Naive thymus-derived CD8-positive, alpha-beta T cell (primary cell): ENCODE data around the gene CD72. TPM values are rescaled to one million over a fixed set of nuclear protein-coding genes. Genes with fewer than 3 reads are reported as not detected.
A peak's percentile ranks its signal among the peaks of the same experiment; 100 is the strongest.
"Not testable (repeated sequence)": the region's sequence is repeated elsewhere in the genome, so short reads cannot be mapped to it uniquely, and the experiment has no call there.

Experiments
- ATAC-seq, 2 donors: fragments of 150-1000 bp; cut with Tn5 transposase in 1 of 2; sonication (Bioruptor Pico), chemical (Tn5 transposase) in 1 of 2; 1 replicate in 1 of 2; 2 replicates in 1 of 2; pipeline ENCODE4 v1.10.0; 2021; ENCODE audit warnings: mild to moderate bottlenecking in 2 of 2, moderate library complexity in 2 of 2
- POLR2A ChIA-PET: fragments of 350-600 bp; sonication (Branson Sonifier 250); formaldehyde crosslinking; loops from one replicate; lab custom pipeline; 2021; ENCODE audit warnings: antibody characterized with exemption; lab: Charles Lee
- DNase-seq, 10 donors: peaks; one replicate each; pipeline versions ENCODE4 v3.0.0 to v3.0.0-alpha.2; 2020 to 2022
- H3K27ac Mint-ChIP-seq, 10 donors: one replicate each; pipeline ENCODE4 v1.8.0; 2020 to 2022; ENCODE audit warnings: mild to moderate bottlenecking in 10 of 10, mixed read lengths in 10 of 10, moderate library complexity in 4 of 10, inconsistent platforms in 1 of 10
- H3K27me3 Mint-ChIP-seq, 5 donors: one replicate each; pipeline ENCODE4 v1.8.0; 2021 to 2022; ENCODE audit warnings: mixed read lengths in 5 of 5
- H3K36me3 Mint-ChIP-seq, 3 donors: one replicate each; pipeline ENCODE4 v1.8.0; 2020 to 2022; ENCODE audit warnings: mixed read lengths in 3 of 3, mild to moderate bottlenecking in 2 of 3, inconsistent platforms in 1 of 3
- H3K4me1 Mint-ChIP-seq, 4 donors: one replicate each; pipeline ENCODE4 v1.8.0; 2021 to 2022; ENCODE audit warnings: mixed read lengths in 4 of 4
- H3K4me3 Mint-ChIP-seq, 10 donors: one replicate each; pipeline ENCODE4 v1.8.0; 2020 to 2022; ENCODE audit warnings: mild to moderate bottlenecking in 10 of 10, mixed read lengths in 10 of 10, moderate library complexity in 6 of 10, inconsistent platforms in 1 of 10
- H3K9me3 Mint-ChIP-seq, 9 donors: one replicate each; pipeline ENCODE4 v1.8.0; 2020 to 2022; ENCODE audit warnings: mixed read lengths in 9 of 9, mild to moderate bottlenecking in 3 of 9, inconsistent platforms in 1 of 9, moderate library complexity in 1 of 9
- polyA plus RNA-seq, 3 donors: library from polyadenylated mRNA; unstranded; fragments of 300-500 nt; fragmentation: Illumina TruSeq; gene quantifications; one replicate each; pipeline ENCODE4 v1.2.3, GENCODE V29; 2021
- total RNA-seq, 8 experiments: library from RNA in 2 of 8; stranded (reverse) in 2 of 8; gene quantifications; one replicate each; pipeline ENCODE4 v1.2.3 and lab custom pipeline; 2021 to 2026

The CD72 gene
- total and polyA plus RNA-seq, 5 experiments from 2014 or later = 0.80 to 8.0 (median 1.5) TPM

- peaks cover 37 to 88% (median 51%) of the 10 kb centered on the region in 4 donors for H3K4me1 Mint-ChIP-seq
- H3K27ac Mint-ChIP-seq = peak overlapping the region; percentile 87 to 98 (median 94)
- H3K9me3 Mint-ChIP-seq = no peaks in the 10 kb centered on the region
- ATAC-seq (no peak), DNase-seq (no peak)
- H3K27me3 Mint-ChIP-seq = no peaks in the 10 kb centered on the region
- POLR2A ChIA-PET = interaction anchor here (0.7 to 6.3 kb wide), 17 partner anchors 8 to 198 kb away, joined by 3 to 95 read pairs (median 5); partner anchors contain the start of genes ARHGEF39, CCDC107, CREB3 and RMRP
- peak overlapping the region; percentile 82 to 94 (median 87) for H3K4me3 Mint-ChIP-seq
- H3K36me3 Mint-ChIP-seq = no peaks in the 10 kb centered on the region
These were observed 2.1 kb downstream of the CD72 start for GRCh38 chr9:35615981-35616680.

GRCh38 chr9:35612843-35613242 lies 5.4 kb downstream of the CD72 start:
- Mint-ChIP-seq H3K27me3 (no peaks in the 10 kb centered on the region), H3K4me1 (peaks cover 25 to 62% (median 31%) of the 10 kb centered on the region in 4 donors), H3K9me3 (no peaks in the 10 kb centered on the region), H3K27ac (peak overlapping the region in 2 of 10 donors; percentile 57 to 73), H3K4me3 (no peak overlapping the region), H3K36me3 (peaks cover 0 to 16% (median 0%) of the 10 kb centered on the region in 3 donors)
- DNase-seq (no peak), ATAC-seq (no peak)
- POLR2A ChIA-PET = interaction anchor here (0.7 kb wide), 1 partner anchor 35 kb away, joined by 3 read pairs; no protein-coding TSS in a partner anchor

DNA sequence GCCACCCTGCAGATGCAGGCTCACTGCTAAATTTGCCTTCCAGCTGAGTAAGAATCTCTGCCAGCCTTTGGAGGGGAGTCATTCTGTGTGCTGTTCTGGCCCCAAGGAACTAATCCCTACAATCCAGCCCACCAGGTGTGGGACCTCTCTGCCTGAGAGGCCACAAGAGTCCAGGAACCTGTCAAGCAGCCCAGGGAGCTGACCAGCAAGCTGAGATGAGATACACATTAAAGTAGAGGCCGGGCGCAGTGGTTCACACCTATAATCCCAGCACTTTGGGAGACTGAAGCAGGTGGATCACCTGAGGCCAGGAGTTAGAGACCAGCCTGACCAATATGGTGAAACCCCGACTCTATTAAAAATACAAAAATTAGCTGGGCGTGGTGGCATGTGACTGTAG lies 6.1 kb downstream of the CD72 start:
- H3K4me3 Mint-ChIP-seq, H3K9me3 Mint-ChIP-seq, H3K27me3 Mint-ChIP-seq, H3K27ac Mint-ChIP-seq, ATAC-seq, DNase-seq: not testable (repeated sequence)
- Mint-ChIP-seq H3K36me3 (peaks cover 0 to 22% (median 0%) of the 10 kb centered on the region in 3 donors), H3K4me1 (peaks cover 22 to 61% (median 29%) of the 10 kb centered on the region in 4 donors)
- POLR2A ChIA-PET = interaction anchor here (0.9 to 2.2 kb wide), 3 partner anchors 38 to 120 kb away, joined by 3 to 11 read pairs (median 9); partner anchors contain the start of genes CCDC107, CREB3, RMRP and SIT1

DNA sequence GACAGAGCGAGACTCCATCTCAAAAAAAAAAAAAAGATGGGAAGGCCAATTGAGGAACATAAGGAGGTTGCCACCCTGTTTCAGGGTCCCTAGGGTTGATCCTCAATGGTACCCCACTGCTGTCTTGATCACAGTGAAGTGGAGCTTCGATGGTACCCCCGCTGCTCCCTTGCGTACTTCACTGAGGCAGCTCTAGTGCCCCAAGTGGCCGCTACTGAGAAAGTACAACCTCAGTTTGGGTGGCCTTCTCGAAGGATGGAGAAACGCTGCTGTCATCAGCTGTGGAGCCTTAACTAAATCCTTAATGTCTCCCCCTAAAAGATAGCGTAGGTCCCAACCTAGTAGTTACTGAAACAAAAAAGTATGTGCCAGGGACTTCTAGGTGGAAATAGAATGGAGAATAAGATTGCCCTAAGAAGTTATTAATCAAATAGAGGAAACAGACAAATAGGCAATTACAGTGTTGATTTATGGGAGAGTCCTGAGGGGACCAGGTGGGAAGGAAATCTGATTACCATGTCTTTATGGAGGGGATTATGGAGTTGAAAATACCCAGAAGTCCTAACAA lies 6.9 kb downstream of the CD72 start:
- no peak overlapping the region for H3K4me3 Mint-ChIP-seq
- DNase-seq = peak in 8 of 10 donors; percentile 41 to 74 (median 52)
- peaks cover 21 to 61% (median 30%) of the 10 kb centered on the region in 4 donors for H3K4me1 Mint-ChIP-seq
- H3K27me3 Mint-ChIP-seq = no peaks in the 10 kb centered on the region
- no peaks in the 10 kb centered on the region for H3K9me3 Mint-ChIP-seq
- ATAC-seq = peak; percentile 96 to 98
- POLR2A ChIA-PET = interaction anchor here (0.9 to 2.2 kb wide), 6 partner anchors 9 to 138 kb away, joined by 3 to 11 read pairs (median 6); partner anchors contain the start of genes CCDC107, CREB3, RGP1 and RMRP
- peak overlapping the region in 6 of 10 donors; percentile 26 to 79 (median 60) for H3K27ac Mint-ChIP-seq
- peaks cover 0 to 24% (median 0%) of the 10 kb centered on the region in 3 donors for H3K36me3 Mint-ChIP-seq

- DNase-seq = no peak
- ATAC-seq = no peak
- Mint-ChIP-seq H3K27ac (no peak overlapping the region), H3K27me3 (no peaks in the 10 kb centered on the region), H3K36me3 (peaks cover 0 to 24% (median 0%) of the 10 kb centered on the region in 3 donors), H3K4me3 (no peak overlapping the region), H3K9me3 (no peaks in the 10 kb centered on the region), H3K4me1 (peaks cover 20 to 50% (median 28%) of the 10 kb centered on the region in 4 donors)
- POLR2A ChIA-PET = interaction anchor here (0.5 kb wide), 1 partner anchor 38 kb away, joined by 3 read pairs; no protein-coding TSS in a partner anchor
These were observed 8.4 kb downstream of the CD72 start for GRCh38 chr9:35609820-35610163.

DNA sequence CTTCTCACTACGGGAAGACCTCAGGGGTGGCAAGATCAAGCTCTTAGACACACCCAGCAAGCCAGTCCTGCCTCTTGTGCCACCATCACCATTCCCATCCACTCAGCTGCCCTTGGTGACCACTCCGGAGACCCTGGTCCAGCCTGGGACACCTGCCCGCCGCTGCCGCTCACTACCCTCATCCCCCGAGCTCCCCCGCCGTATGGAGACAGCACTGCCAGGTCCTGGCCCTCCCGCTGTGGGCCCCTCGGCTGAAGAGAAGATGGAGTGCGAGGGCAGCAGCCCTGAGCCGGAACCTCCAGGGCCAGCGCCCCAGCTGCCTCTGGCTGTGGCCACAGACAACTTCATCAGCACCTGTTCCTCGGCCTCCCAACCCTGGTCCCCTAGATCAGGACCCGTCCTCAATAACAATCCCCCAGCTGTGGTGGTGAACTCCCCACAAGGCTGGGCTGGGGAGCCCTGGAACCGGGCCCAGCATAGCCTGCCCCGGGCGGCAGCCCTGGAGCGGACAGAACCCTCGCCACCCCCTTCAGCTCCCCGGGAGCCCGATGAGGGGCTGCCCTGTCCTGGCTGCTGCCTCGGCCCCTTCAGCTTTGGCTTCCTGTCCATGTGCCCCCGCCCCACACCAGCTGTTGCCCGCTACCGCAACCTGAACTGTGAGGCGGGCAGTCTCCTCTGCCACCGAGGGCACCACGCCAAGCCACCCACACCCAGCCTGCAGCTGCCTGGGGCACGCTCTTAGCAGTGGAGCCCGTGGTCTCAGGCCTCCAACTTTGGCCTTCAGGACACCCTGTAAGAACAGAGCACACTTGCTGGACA lies 9.0 kb downstream of the CD72 start:
- H3K4me1 Mint-ChIP-seq = peaks cover 26 to 49% (median 30%) of the 10 kb centered on the region in 4 donors
- POLR2A ChIA-PET = interaction anchor here (0.5 to 1.4 kb wide), 4 partner anchors 36 to 122 kb away, joined by 3 to 4 read pairs (median 4); partner anchors contain the start of gene TLN1
- H3K27me3 Mint-ChIP-seq = no peaks in the 10 kb centered on the region
- no peak for DNase-seq
- no peaks in the 10 kb centered on the region for H3K9me3 Mint-ChIP-seq
- H3K27ac Mint-ChIP-seq = no peak overlapping the region
- no peak overlapping the region for H3K4me3 Mint-ChIP-seq
- H3K36me3 Mint-ChIP-seq = peaks cover 0 to 24% (median 0%) of the 10 kb centered on the region in 3 donors
- ATAC-seq = no peak

GRCh38 chr9:35608221-35608620 lies 10.0 kb downstream of the CD72 start:
- Mint-ChIP-seq H3K36me3 (peaks cover 0 to 24% (median 0%) of the 10 kb centered on the region in 3 donors), H3K27ac (no peak overlapping the region), H3K9me3 (no peaks in the 10 kb centered on the region), H3K4me3 (peak overlapping the region in 1 of 10 donors; percentile 54), H3K4me1 (peaks cover 27 to 51% (median 39%) of the 10 kb centered on the region in 4 donors), H3K27me3 (no peaks in the 10 kb centered on the region)
- POLR2A ChIA-PET = interaction anchor here (0.7 to 1.8 kb wide), 5 partner anchors 8 to 123 kb away, joined by 3 to 6 read pairs (median 4); partner anchors contain the start of genes SIT1 and TLN1
- ATAC-seq (no peak), DNase-seq (no peak)

DNA sequence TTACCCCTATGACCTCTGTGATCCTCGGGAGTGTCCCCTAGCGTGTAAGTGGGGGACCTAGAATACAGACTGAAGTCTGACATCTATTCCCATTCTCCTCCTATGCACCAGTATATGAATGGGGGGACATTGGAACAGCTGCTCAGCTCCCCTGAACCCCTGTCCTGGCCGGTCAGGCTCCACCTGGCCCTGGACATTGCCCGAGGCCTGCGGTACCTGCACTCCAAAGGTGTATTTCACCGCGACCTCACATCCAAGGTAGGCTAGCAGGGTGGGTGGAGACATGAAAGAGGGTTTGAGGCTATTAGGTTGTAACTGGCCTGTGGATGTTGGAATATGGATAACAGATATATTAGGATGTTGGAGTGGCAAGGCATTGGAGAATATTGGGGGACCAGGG lies 11.5 kb downstream of the CD72 start:
- peak overlapping the region; percentile 2 to 68 (median 46) for H3K4me3 Mint-ChIP-seq
- no peak for DNase-seq
- POLR2A ChIA-PET = interaction anchor here (1.1 to 3.5 kb wide), 2 partner anchors 13 to 126 kb away, joined by 8 to 21 read pairs; partner anchors contain the start of genes CREB3 and TLN1

GRCh38 chr9:35606138-35606504 lies 12.1 kb downstream of the CD72 start:
- ATAC-seq (no peak), DNase-seq (peak in 1 of 10 donors; percentile 11)
- POLR2A ChIA-PET = interaction anchor here (0.8 to 3.6 kb wide), 7 partner anchors 9 to 126 kb away, joined by 4 to 40 read pairs (median 21); partner anchors contain the start of genes CCDC107, CD72, CREB3 and RMRP
- H3K36me3 Mint-ChIP-seq = peaks cover 0 to 24% (median 0%) of the 10 kb centered on the region in 3 donors
- peak overlapping the region; percentile 70 to 87 (median 80) for H3K4me3 Mint-ChIP-seq
- H3K27ac Mint-ChIP-seq = peak overlapping the region in 8 of 10 donors; percentile 57 to 87 (median 72)
- H3K4me1 Mint-ChIP-seq = peaks cover 26 to 45% (median 38%) of the 10 kb centered on the region in 4 donors
- no peaks in the 10 kb centered on the region for H3K27me3 Mint-ChIP-seq
- H3K9me3 Mint-ChIP-seq = no peaks in the 10 kb centered on the region

More for the DNA sequence above, 11.5 kb downstream of the CD72 start:
- Mint-ChIP-seq H3K36me3 (peaks cover 0 to 24% (median 0%) of the 10 kb centered on the region in 3 donors), H3K27me3 (no peaks in the 10 kb centered on the region), H3K27ac (peak overlapping the region in 5 of 10 donors; percentile 12 to 74 (median 41)), H3K9me3 (no peaks in the 10 kb centered on the region), H3K4me1 (peaks cover 31 to 51% (median 44%) of the 10 kb centered on the region in 4 donors)
- ATAC-seq = no peak

DNA sequence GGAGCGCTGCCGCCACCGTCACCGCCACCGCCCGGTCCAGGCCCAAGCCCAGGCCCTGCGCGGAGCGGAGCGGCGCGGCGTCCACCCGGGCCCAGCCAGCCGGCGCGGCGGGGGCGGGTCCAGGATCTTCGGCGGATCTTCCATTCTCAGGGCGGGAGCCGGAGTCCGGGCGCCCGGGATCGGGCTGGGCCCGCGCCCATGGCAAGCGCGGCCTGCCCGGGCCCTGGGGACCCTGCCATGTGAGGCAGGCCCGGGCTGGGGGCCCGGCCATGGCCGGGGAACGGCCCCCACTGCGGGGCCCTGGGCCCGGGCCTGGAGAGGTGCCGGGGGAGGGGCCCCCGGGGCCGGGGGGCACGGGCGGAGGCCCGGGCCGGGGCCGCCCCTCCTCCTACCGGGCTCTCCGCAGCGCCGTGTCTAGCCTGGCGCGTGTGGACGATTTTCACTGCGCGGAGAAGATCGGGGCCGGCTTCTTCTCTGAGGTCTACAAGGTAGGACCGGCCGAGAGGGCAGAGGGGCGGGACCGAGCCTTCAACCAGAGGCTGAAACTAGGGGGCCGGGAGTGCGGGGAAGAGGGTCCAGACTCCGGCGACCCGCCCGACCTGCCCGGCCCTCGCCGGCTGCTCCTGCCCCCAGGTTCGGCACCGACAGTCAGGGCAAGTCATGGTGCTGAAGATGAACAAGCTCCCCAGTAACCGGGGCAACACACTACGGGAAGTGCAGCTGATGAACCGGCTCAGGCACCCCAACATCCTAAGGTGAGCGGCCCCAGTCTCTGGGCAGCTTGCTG lies 12.7 kb downstream of the CD72 start:
- no peaks in the 10 kb centered on the region for H3K9me3 Mint-ChIP-seq
- ATAC-seq (peak; percentile 0 to 4), DNase-seq (peak in 7 of 10 donors; percentile 21 to 72 (median 39))
- POLR2A ChIA-PET = interaction anchor here (0.5 to 3.6 kb wide), 12 partner anchors 9 to 238 kb away, joined by 3 to 40 read pairs (median 6); partner anchors contain the start of genes CCDC107, CD72, CREB3 and RMRP
- H3K27me3 Mint-ChIP-seq = no peaks in the 10 kb centered on the region
- H3K4me1 Mint-ChIP-seq = peaks cover 26 to 42% (median 35%) of the 10 kb centered on the region in 4 donors
- H3K36me3 Mint-ChIP-seq = peaks cover 0 to 24% (median 0%) of the 10 kb centered on the region in 3 donors
- peak overlapping the region in 8 of 10 donors; percentile 57 to 87 (median 72) for H3K27ac Mint-ChIP-seq
- H3K4me3 Mint-ChIP-seq = peak overlapping the region; percentile 70 to 94 (median 81)
